HEK293 (cell line): ENCODE results near the gene PPARA.

ENCODE experiments used
- CTCF ChIP-seq: fragments of 450-650 bp; formaldehyde crosslinking; IDR thresholded peaks from 2 replicates; pipeline ENCODE4 v1.5.1; 2016; ENCODE audit warnings: missing biosample characterization, missing genetic modification characterization
- KLF1 ChIP-seq: fragments of 450-650 bp; formaldehyde crosslinking; IDR thresholded peaks from 2 replicates; pipeline ENCODE4 v1.5.1; 2016; ENCODE audit warnings: missing biosample characterization, missing genetic modification characterization
- YY1 ChIP-seq: fragments of 450-650 bp; formaldehyde crosslinking; IDR thresholded peaks from 2 replicates; pipeline ENCODE4 v1.5.1; 2018; ENCODE audit warnings: missing biosample characterization, missing genetic modification characterization
- ZBTB1 ChIP-seq: fragments of 450-650 bp; formaldehyde crosslinking; IDR thresholded peaks from 2 replicates; pipeline ENCODE4 v1.5.1; 2016; ENCODE audit warnings: missing biosample characterization, missing genetic modification characterization
- ZFP3 ChIP-seq: fragments of 450-650 bp; formaldehyde crosslinking; IDR thresholded peaks from 2 replicates; pipeline ENCODE4 v1.5.1; 2016; ENCODE audit warnings: low read depth, missing biosample characterization, missing genetic modification characterization
- ZNF175 ChIP-seq: fragments of 450-650 bp; formaldehyde crosslinking; IDR thresholded peaks from 2 replicates; pipeline ENCODE4 v1.5.1; 2016; ENCODE audit warnings: missing biosample characterization, missing genetic modification characterization
- ZSCAN23 ChIP-seq: fragments of 450-650 bp; formaldehyde crosslinking; IDR thresholded peaks from 2 replicates; pipeline ENCODE4 v1.5.1; 2016; ENCODE audit warnings: missing biosample characterization, missing genetic modification characterization

- TF ChIP-seq CTCF (tag by site-specific recombination) (no peak), ZSCAN23 (tag by site-specific recombination) (no peak), KLF1 (tag by site-specific recombination) (no peak; the same call in none of the 2 replicates), ZFP3 (tag by site-specific recombination) (no peak), ZNF175 (tag by site-specific recombination) (no peak), YY1 (tag by site-specific recombination) (no peak), ZBTB1 (tag by site-specific recombination) (no peak)
Observed at GRCh38 chr22:46109474-46110003, 40.8 kb upstream of the PPARA start.
